HG03066 (cell line): ENCODE data around the gene KATNB1.
"Not testable (repeated sequence)": the region's sequence is repeated elsewhere in the genome, so short reads cannot be mapped to it uniquely, and the experiment has no call there.

Source experiments
- ATAC-seq: cut with Tn5 transposase; IDR thresholded peaks from one replicate; pipeline ENCODE4 v1.9.1; 2021; ENCODE audit warnings: low read depth; ENCODE audit not compliant: unreplicated experiment

KATNB1 gene

GRCh38 chr16:57741660-57742191, 6.2 kb downstream of the KATNB1 start:
- no peak for ATAC-seq

GRCh38 chr16:57742543-57742942, 7.0 kb downstream of the KATNB1 start:
- no peak for ATAC-seq

- ATAC-seq, result no peak
These were observed 7.9 kb downstream of the KATNB1 start for GRCh38 chr16:57743458-57743857.

DNA sequence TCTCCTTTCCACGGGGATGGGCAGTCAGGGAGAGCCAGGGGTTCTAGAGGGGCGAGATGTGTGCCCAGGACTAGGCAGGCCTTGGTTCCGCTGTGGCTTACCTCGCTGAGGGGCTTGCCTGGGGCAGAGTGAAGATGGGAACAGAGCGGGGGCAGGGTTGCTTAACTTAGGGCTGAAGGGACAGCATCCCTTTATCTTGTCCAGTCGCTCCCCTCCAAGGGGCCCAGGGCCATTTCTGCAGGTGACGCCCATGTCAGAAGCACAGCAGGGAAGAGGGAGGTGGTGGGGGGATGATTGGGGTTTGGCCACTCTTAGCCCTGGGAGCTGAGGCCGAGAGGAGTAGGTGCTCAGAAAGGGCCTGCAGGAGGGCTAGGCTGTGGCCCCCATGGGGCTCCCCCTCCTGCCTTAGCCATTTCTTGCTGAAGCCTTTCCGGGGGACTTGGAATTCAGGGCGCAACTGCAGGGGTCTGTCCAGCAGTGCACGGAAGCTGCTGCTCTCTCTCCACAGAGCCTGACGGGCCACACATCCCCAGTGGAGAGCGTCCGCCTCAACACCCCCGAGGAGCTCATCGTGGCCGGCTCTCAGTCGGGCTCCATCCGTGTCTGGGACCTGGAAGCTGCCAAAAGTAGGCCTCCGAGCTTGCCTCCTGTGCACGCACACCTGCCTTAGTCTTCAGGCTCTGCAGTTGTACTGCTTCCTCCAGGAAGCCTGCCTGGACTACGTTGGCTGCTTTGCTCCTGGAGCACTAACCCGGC, 8.5 kb downstream of the KATNB1 start:
- no peak for ATAC-seq

DNA sequence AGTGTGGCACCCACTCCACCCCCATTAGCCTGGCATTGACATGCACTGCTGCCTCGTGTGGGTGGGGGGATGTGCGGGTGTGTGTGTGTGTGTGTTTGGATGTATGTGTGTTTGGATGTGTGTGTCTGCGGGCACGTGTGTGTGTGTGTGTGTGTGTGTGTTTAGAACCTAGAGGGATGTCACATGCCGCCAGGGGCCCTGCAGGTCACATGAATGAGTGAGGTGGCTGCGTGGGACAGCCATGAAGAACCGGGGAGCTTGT, 9.0 kb downstream of the KATNB1 start:
- no peak for ATAC-seq

DNA sequence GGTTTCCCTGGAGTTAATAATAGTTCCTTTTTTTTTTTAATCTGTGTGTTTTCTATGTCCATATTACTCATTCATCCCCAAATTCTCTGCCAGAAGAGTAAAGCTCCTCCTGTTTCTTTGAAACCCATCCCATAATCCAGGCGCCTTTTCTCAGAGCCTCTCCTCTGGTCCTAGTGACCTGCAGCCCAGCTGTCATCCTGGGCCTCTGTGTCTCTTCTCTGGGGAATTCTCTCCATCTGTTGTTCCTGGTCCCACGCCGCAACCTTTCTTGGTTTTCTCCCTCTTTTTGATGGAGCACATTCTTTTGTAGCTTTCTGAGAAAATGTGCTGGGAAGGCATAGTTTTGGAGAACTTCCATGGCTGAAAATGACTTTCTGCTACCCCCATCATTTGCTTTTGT, 10.2 kb downstream of the KATNB1 start:
- no peak for ATAC-seq

DNA sequence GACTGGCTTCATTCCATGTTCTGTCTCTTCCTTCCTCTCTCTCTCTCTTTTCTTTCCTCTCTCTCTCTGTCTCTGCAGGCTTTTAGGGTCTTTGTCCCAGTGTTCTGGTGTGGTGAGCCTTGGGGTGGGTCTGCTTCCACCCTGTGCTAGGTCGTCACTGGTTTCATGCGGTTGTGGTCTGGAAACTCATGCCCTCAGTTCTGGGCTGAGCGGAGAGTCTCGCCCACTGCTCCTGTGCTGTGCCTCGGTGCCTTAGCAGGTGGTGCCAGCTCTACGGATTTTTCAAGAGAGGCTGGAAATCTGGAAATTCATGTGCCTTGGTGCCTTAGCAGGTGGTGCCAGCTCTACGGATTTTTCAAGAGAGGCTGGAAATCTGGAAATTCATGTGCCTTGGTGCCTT, 10.7 kb downstream of the KATNB1 start:
- ATAC-seq, result not testable (repeated sequence)

DNA sequence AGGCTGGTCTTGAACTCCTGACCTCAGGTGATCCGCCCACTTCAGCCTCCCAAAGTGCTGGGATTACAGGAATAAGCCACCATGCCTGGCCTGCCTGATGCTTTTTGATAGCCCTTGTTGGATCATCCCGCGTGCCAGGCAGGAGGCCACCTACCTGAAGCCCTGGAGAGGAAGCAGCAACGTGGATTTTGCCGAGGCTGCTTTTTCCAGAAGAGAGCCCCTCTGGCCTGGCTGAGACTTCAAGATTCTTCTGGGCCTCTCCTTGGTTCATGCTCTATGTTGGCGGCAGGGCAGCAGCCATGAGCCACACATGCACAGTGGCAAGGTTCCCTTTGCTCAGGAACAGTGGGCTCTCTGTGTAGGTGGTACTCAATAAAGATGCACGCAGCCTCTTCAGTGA, 11.5 kb downstream of the KATNB1 start:
- ATAC-seq, result no peak

GRCh38 chr16:57747496-57747895, 11.9 kb downstream of the KATNB1 start:
- ATAC-seq, result no peak

DNA sequence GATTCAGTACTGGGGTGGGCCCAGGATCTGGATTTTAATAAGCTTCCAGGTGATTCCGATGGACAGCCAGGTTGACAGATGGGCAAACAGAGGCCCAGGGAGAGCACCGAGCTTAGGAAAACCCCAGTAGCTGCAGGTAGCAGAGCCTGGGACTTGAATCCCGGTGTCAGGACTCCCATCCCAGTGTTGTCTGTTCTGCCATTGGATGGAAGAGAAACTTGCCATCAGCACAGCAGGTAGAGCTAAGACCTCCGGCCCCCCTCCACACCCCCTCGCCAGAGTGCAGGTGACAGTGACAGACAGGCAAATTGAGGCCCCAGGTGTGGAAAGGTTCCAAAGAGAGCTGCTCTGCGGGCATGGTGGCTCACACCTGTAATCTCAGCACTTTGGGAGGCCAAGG, 12.4 kb downstream of the KATNB1 start:
- ATAC-seq, result no peak

GRCh38 chr16:57748596-57748995, 13.0 kb downstream of the KATNB1 start:
- no peak for ATAC-seq

DNA sequence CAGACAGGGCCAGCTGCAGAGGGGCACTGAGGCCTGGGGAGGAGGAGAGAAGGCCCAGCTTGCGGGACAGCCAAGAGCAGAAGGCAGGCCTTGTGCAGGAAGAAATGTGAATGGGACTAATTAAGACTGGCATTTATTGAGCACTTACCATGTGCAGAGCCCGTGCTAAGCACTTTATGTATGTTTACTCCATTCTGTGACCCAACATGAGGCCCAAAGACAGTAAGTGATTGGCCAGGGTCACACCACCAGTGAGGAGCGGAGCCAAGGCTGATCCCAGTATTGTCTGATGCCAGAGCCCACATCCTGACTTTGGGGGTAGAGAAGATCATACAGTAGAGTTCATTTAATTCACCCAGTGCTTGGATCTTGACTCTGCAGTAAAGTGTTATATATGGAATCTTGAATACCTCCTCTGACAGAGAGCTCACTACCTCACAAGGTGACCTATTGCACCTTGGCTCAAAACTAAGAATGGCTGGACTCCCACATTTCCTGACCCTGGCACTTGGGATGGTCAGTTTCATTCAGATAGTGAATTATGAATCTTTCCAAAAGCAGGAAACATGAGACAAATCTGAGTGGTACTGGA, 13.6 kb downstream of the KATNB1 start:
- no peak for ATAC-seq

DNA sequence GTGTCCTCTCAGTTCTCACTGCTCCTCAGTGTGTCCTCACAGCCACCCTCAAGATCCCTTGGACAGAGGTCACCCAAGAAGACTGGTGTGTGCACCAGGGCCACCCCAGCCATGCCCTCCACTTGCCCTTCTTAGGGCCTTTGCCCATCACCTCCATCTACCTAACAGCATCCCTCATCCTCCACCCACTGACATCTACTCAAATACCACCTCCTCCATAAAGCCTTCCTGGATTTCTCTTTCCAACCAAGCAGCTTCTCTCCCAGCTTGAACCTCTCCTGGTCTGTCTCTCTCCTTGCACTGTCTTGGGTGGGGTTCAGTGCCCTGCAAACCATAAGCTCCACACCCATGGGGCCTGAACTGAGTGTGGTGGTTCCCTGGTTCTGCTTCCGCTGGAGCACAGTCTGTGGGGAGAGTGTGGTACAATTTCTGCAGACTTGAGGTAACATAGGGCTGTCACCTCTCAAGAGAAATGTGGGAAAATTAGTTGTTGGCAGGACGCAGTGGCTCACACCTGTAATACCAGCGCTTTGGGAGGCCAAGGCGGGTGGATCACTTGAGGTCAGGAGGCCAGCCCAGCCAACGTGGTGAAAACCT, 14.4 kb downstream of the KATNB1 start:
- ATAC-seq, result no peak

DNA sequence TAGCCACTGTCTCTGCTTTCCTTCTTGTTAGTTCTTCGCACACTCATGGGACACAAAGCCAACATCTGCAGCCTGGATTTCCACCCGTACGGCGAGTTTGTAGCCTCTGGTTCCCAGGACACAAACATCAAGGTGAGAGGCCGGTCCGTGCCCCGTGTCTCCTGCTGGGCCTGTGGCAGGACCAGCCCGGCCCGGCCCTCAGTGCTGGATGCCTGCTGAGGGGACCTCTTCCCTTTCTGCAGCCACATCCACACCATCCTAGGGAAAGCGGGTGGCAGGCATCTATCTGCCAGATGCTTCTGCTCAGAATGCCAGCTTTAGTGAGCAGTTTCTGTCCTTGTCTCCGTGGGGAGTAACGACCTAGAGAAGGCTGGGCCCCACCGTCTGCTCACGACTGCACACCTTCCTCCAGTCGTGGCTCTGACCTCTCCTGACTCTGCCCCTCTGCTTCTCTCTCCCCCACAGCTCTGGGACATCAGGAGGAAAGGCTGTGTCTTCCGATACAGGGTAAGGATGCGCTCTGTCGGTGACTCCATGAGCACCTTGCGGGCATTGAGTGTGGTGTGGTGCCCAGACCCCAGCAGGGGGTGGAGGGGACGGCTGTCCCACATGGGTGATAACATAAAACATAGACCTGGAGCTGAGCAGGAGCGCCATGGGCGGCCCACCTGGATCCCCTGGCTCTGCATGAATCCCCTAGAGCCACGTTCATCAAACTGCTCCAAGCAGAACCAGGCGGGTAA, 15.4 kb downstream of the KATNB1 start:
- no peak for ATAC-seq

GRCh38 chr16:57751539-57752202, 16.1 kb downstream of the KATNB1 start:
- no peak for ATAC-seq

GRCh38 chr16:57752203-57752580, 16.6 kb downstream of the KATNB1 start:
- no peak for ATAC-seq

- no peak for ATAC-seq
These were observed 17.2 kb downstream of the KATNB1 start for GRCh38 chr16:57752581-57753447.

- no peak for ATAC-seq
These were observed 18.1 kb downstream of the KATNB1 start for GRCh38 chr16:57753448-57754353.
